DND-41 (cell line): ENCODE results near the gene ADAM33.

ENCODE experiments used
- ATAC-seq: fragments of 200-7000 bp; cut with Tn5 transposase; 3 replicates; pipeline ENCODE4 v1.9.1; 2021; ENCODE audit warnings: low read depth; ENCODE audit not compliant: insufficient read depth
- DNase-seq: peaks from one replicate; pipeline ENCODE4 v3.0.0-alpha.2; 2020
- H2AFZ ChIP-seq: 2 replicates; pipeline ENCODE4 v1.6.0; 2012; ENCODE audit warnings: low read depth, low read length
- H3K27ac ChIP-seq: 2 replicates; pipeline ENCODE4 v1.5.1; 2012; ENCODE audit warnings: low read length, inconsistent platforms
- H3K27me3 ChIP-seq: fragments of 200-600 bp; sonication (generic); 2 replicates; pipeline ENCODE4 v1.6.0; 2012; ENCODE audit warnings: low read length, mild to moderate bottlenecking, inconsistent platforms; ENCODE audit not compliant: insufficient read depth, poor library complexity
- H3K36me3 ChIP-seq: 2 replicates; pipeline ENCODE4 v1.5.1; 2012; ENCODE audit warnings: low read length, inconsistent platforms; ENCODE audit not compliant: insufficient read depth
- H3K4me1 ChIP-seq: 2 replicates; pipeline ENCODE4 v1.5.1; 2012; ENCODE audit warnings: mild to moderate bottlenecking, low read length; ENCODE audit not compliant: insufficient read depth
- H3K4me2 ChIP-seq: 2 replicates; pipeline ENCODE4 v1.6.0; 2012; ENCODE audit warnings: mild to moderate bottlenecking, moderate library complexity, low read length, inconsistent platforms; ENCODE audit not compliant: insufficient read depth
- H3K4me3 ChIP-seq, 2 experiments: fragments of 200-600 bp in 1 of 2; shearing (Covaris generic) in 1 of 2; 2 replicates each; pipeline ENCODE4 v1.5.1; 2012 to 2016; ENCODE audit warnings: inconsistent platforms in 2 of 2, low read length in 2 of 2, mild to moderate bottlenecking in 2 of 2, low read depth in 1 of 2, moderate library complexity in 1 of 2
- H3K79me2 ChIP-seq: 2 replicates; pipeline ENCODE4 v1.6.0; 2012; ENCODE audit warnings: low read length, inconsistent platforms; ENCODE audit not compliant: insufficient read depth
- H3K9ac ChIP-seq: 2 replicates; pipeline ENCODE4 v1.6.0; 2012; ENCODE audit warnings: low read depth, mild to moderate bottlenecking, inconsistent platforms, low read length, moderate library complexity
- H3K9me3 ChIP-seq: 2 replicates; pipeline ENCODE4 v1.5.1; 2012; ENCODE audit warnings: low read length, moderate library complexity, mild to moderate bottlenecking, inconsistent platforms; ENCODE audit not compliant: insufficient read depth, severe bottlenecking
- H4K20me1 ChIP-seq: 2 replicates; pipeline ENCODE4 v1.6.0; 2012; ENCODE audit warnings: low read length; ENCODE audit not compliant: insufficient read depth
- CTCF ChIP-seq: IDR thresholded peaks from 2 replicates; pipeline ENCODE4 v1.5.1; 2012; ENCODE audit warnings: borderline replicate concordance, low read length, moderate library complexity, mild to moderate bottlenecking; ENCODE audit not compliant: poor library complexity, severe bottlenecking; ENCODE audit errors: extremely low read depth
- EZH2 ChIP-seq: IDR thresholded peaks from 3 replicates; pipeline ENCODE4 v1.6.1; 2012; ENCODE audit warnings: borderline replicate concordance, low read depth, mild to moderate bottlenecking, moderate library complexity, low read length, inconsistent platforms; ENCODE audit not compliant: severe bottlenecking

The ADAM33 gene

GRCh38 chr20:3694864-3695263 is 13.1 kb upstream of the ADAM33 start:
- H3K27ac ChIP-seq = no peak overlapping the region
- no peaks in the 10 kb centered on the region for H3K79me2 ChIP-seq
- no peaks in the 10 kb centered on the region for H3K36me3 ChIP-seq
- H3K4me3 ChIP-seq = no peak overlapping the region
- no peak for TF ChIP-seq EZH2
- TF ChIP-seq CTCF = no peak
- H3K9me3 ChIP-seq = no peaks in the 10 kb centered on the region
- no peak for ATAC-seq
- no peak overlapping the region for H2AFZ ChIP-seq
- no peaks in the 10 kb centered on the region for H3K27me3 ChIP-seq
- no peak overlapping the region for H3K4me2 ChIP-seq
- no peaks in the 10 kb centered on the region; the same call in none of the 2 replicates for H4K20me1 ChIP-seq
- H3K9ac ChIP-seq = no peak overlapping the region
- no peak for DNase-seq
- H3K4me1 ChIP-seq = no peaks in the 10 kb centered on the region

GRCh38 chr20:3693376-3693775 is 11.6 kb upstream of the ADAM33 start:
- no peak for DNase-seq
- no peaks in the 10 kb centered on the region for H3K27me3 ChIP-seq
- H3K9me3 ChIP-seq = no peaks in the 10 kb centered on the region
- TF ChIP-seq CTCF (no peak), EZH2 (no peak)
- no peaks in the 10 kb centered on the region for H3K36me3 ChIP-seq
- no peak overlapping the region for H3K4me2 ChIP-seq
- H3K79me2 ChIP-seq = no peaks in the 10 kb centered on the region
- H3K27ac ChIP-seq = no peak overlapping the region
- H3K9ac ChIP-seq = no peak overlapping the region
- no peak overlapping the region for H2AFZ ChIP-seq
- ATAC-seq = no peak
- H3K4me1 ChIP-seq = no peaks in the 10 kb centered on the region
- H3K4me3 ChIP-seq = no peak overlapping the region
- H4K20me1 ChIP-seq = no peaks in the 10 kb centered on the region; the same call in none of the 2 replicates

- TF ChIP-seq CTCF (no peak), EZH2 (no peak)
- no peak overlapping the region for H3K4me2 ChIP-seq
Measured at GRCh38 chr20:3692706-3693294, 11.0 kb upstream of the ADAM33 start.

GRCh38 chr20:3691897-3692296 is 10.1 kb upstream of the ADAM33 start:
- Histone ChIP-seq H3K36me3 (no peaks in the 10 kb centered on the region), H3K9ac (no peak overlapping the region), H3K4me1 (no peaks in the 10 kb centered on the region), H2AFZ (no peak overlapping the region), H4K20me1 (no peaks in the 10 kb centered on the region; the same call in none of the 2 replicates), H3K9me3 (no peaks in the 10 kb centered on the region), H3K79me2 (no peaks in the 10 kb centered on the region), H3K27ac (no peak overlapping the region), H3K4me2 (no peak overlapping the region), H3K4me3 (no peak overlapping the region), H3K27me3 (no peaks in the 10 kb centered on the region)
- ATAC-seq (no peak), DNase-seq (no peak)
- TF ChIP-seq EZH2 = no peak
- TF ChIP-seq CTCF = no peak

More at GRCh38 chr20:3692706-3693294, 11.0 kb upstream of the ADAM33 start:
- no peaks in the 10 kb centered on the region for H3K4me1 ChIP-seq
- DNase-seq (no peak), ATAC-seq (no peak)
- no peaks in the 10 kb centered on the region for H3K79me2 ChIP-seq
- H2AFZ ChIP-seq = no peak overlapping the region
- H4K20me1 ChIP-seq = no peaks in the 10 kb centered on the region; the same call in none of the 2 replicates
- no peak overlapping the region for H3K9ac ChIP-seq
- no peaks in the 10 kb centered on the region for H3K36me3 ChIP-seq
- no peaks in the 10 kb centered on the region for H3K27me3 ChIP-seq
- no peaks in the 10 kb centered on the region for H3K9me3 ChIP-seq
- H3K27ac ChIP-seq = no peak overlapping the region
- no peak overlapping the region for H3K4me3 ChIP-seq
